ENCODE measurements around the gene GDPGP1. TPM values are rescaled to one million over a fixed set of nuclear protein-coding genes. Genes with fewer than 3 reads are reported as not detected.

The GDPGP1 gene
- total and polyA plus RNA-seq, 3 experiments from 2014 or later, result 0.85 to 11.6 (median 10.3) TPM

GRCh38 chr15:90230610-90231009 lies 3.4 kb upstream of the GDPGP1 start:
- DNase-seq, result no peak
- Mint-ChIP-seq H3K4me3 (peak overlapping the region; percentile 84 to 98 (median 91)), H3K27ac (peak overlapping the region; percentile 96 to 100 (median 100)), H3K9me3 (no peaks in the 10 kb centered on the region), H3K27me3 (peaks cover 0 to 1% of the 10 kb centered on the region in 2 donors), H3K36me3 (peaks cover 8 to 57% (median 14%) of the 10 kb centered on the region in 3 donors), H3K4me1 (peaks cover 50 to 57% (median 54%) of the 10 kb centered on the region in 3 donors)
- CTCF ChIA-PET, result interaction anchor here (1.0 to 2.2 kb wide), 8 partner anchors 9 to 701 kb away, joined by 3 to 9 read pairs (median 6); partner anchors contain the start of genes AP3S2, HDDC3, NGRN and SEMA4B
- Histone ChIP-seq H3K27me3 (ENCODE audit: insufficient read depth, low read length, poor library complexity, severe bottlenecking) (no peaks in the 10 kb centered on the region), H3K9me3 (ENCODE audit: low read length) (no peaks in the 10 kb centered on the region), H3K27ac (ENCODE audit: low read depth, low read length) (peak overlapping the region; percentile 92), H3K4me3 (ENCODE audit: low read length) (peak overlapping the region; percentile 55), H3K36me3 (ENCODE audit: insufficient read depth, low read length) (peaks cover 31% of the 10 kb centered on the region), H3K4me1 (ENCODE audit: insufficient read depth, low read length) (peaks cover 51% of the 10 kb centered on the region)
- POLR2A ChIA-PET, result interaction anchor here (0.5 to 5.0 kb wide), 5 partner anchors 11 to 45 kb away, joined by 3 to 39 read pairs (median 3); partner anchors contain the start of genes NGRN, SEMA4B and TTLL13

DNA sequence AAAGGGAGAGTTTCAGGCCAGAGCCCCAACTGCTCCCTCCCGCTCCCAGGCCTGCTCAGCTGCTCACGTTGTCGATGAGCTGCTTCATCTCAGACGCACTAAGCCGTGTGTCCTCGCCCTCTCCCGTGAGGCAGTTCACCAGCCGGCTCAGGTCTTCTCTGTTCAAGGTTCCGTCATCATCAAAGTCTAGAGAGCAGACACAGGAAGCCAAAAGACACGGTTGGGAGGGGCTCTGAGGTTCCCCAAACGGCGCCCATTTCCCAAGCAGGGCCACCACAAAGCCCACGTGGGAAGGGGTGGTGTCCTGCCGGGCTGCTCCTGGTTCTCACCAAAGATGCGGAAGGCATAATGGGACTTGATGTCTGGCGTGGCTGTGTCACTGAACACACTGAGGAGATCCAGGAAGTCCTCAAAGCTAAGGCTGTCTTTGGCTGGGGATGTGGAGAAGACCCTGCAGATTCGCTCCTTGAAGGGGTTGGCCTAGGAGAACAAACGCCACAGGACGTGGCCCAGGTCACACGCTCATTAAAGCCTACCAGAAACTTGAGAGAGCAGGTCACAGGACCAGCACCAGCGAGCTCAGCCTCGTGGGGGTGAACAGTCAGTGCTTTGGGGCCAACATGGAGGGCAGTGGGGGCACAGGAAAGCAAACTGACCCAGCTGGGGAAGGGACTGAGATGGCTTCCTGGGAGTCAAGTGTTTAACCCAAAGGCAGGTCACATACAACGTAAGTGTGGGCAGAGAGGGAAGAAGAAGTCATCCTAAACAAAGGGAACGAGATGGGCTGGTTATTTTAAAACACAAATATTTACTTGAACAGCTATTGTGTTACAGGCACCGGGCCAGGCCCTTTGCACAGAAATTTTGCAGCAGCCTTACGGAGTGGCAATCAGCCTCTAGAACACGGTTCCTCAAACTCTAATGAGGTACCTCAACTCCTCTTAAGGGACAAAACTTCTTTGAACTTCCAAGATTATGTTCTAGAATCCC lies 2.7 kb upstream of the GDPGP1 start:
- Histone ChIP-seq H3K4me3 (ENCODE audit: low read length) (peak overlapping the region; percentile 74), H3K4me1 (ENCODE audit: insufficient read depth, low read length) (peaks cover 51% of the 10 kb centered on the region), H3K27ac (ENCODE audit: low read depth, low read length) (peak overlapping the region; percentile 92), H3K9me3 (ENCODE audit: low read length) (no peaks in the 10 kb centered on the region), H3K36me3 (ENCODE audit: insufficient read depth, low read length) (peaks cover 31% of the 10 kb centered on the region), H3K27me3 (ENCODE audit: insufficient read depth, low read length, poor library complexity, severe bottlenecking) (no peaks in the 10 kb centered on the region)
- ChIA-PET CTCF (interaction anchor here (0.7 to 2.2 kb wide), 9 partner anchors 10 to 701 kb away, joined by 3 to 9 read pairs (median 6); partner anchors contain the start of genes AP3S2, HDDC3, NGRN and SEMA4B), POLR2A (interaction anchor here (0.5 to 5.0 kb wide), 5 partner anchors 11 to 46 kb away, joined by 3 to 39 read pairs (median 3); partner anchors contain the start of genes NGRN, SEMA4B and TTLL13)
- peak overlapping the region; percentile 96 to 100 (median 100) for H3K27ac Mint-ChIP-seq
- DNase-seq, result peak; percentile 80 to 90 (median 87)
- H3K4me3 Mint-ChIP-seq, result peak overlapping the region; percentile 84 to 98 (median 91)
- H3K4me1 Mint-ChIP-seq, result peaks cover 54 to 60% (median 58%) of the 10 kb centered on the region in 3 donors
- peaks cover 8 to 55% (median 15%) of the 10 kb centered on the region in 3 donors for H3K36me3 Mint-ChIP-seq
- H3K27me3 Mint-ChIP-seq, result peaks cover 0 to 1% of the 10 kb centered on the region in 2 donors
- H3K9me3 Mint-ChIP-seq, result no peaks in the 10 kb centered on the region

DNA sequence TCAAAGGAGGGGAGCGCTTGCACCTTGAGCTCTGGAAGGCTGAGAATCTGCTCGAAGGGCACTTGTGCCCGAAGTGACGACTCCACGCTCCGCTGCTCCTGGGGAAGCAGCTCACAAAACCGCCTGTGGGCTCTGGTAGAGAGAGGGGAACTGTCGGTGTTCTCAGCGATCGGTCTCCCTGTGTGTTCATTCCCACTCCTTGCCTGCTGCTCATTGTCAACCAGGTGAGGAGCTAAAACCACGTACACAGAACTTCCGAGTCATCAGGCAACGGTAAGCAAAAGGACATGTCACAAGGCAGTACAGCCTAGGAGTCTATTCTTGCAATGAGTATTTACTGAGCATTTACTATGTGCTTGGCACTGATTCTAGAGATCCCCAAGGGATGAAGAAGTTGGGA lies 1.8 kb upstream of the GDPGP1 start:
- Mint-ChIP-seq H3K36me3 (peaks cover 8 to 58% (median 17%) of the 10 kb centered on the region in 3 donors), H3K9me3 (no peaks in the 10 kb centered on the region), H3K27ac (peak overlapping the region; percentile 96 to 100 (median 100)), H3K4me1 (peaks cover 54 to 60% (median 60%) of the 10 kb centered on the region in 3 donors), H3K4me3 (peak overlapping the region; percentile 84 to 98 (median 91)), H3K27me3 (peaks cover 0 to 1% of the 10 kb centered on the region in 2 donors)
- no peaks in the 10 kb centered on the region for H3K27me3 ChIP-seq (ENCODE audit: insufficient read depth, low read length, poor library complexity, severe bottlenecking)
- H3K36me3 ChIP-seq (ENCODE audit: insufficient read depth, low read length), result peaks cover 30% of the 10 kb centered on the region
- no peak for DNase-seq
- ChIA-PET POLR2A (interaction anchor here (0.5 to 5.0 kb wide), 3 partner anchors 31 to 130 kb away, joined by 4 to 39 read pairs (median 11); partner anchors contain the start of genes IDH2 and SEMA4B), CTCF (interaction anchor here (0.7 kb wide), 1 partner anchor 34 kb away, joined by 3 read pairs; no protein-coding TSS in a partner anchor)
- H3K9me3 ChIP-seq (ENCODE audit: low read length), result no peaks in the 10 kb centered on the region
- peaks cover 51% of the 10 kb centered on the region for H3K4me1 ChIP-seq (ENCODE audit: insufficient read depth, low read length)
- H3K4me3 ChIP-seq (ENCODE audit: low read length), result peak overlapping the region; percentile 74
- peak overlapping the region; percentile 92 for H3K27ac ChIP-seq (ENCODE audit: low read depth, low read length)

GRCh38 chr15:90232941-90233386 lies 1.0 kb upstream of the GDPGP1 start:
- Mint-ChIP-seq H3K27me3 (peaks cover 0 to 1% of the 10 kb centered on the region in 2 donors), H3K9me3 (no peaks in the 10 kb centered on the region), H3K4me1 (peaks cover 54 to 60% (median 60%) of the 10 kb centered on the region in 3 donors), H3K4me3 (peak overlapping the region; percentile 84 to 98 (median 91)), H3K36me3 (peaks cover 8 to 63% (median 17%) of the 10 kb centered on the region in 3 donors), H3K27ac (peak overlapping the region; percentile 96 to 100 (median 100))
- peaks cover 25% of the 10 kb centered on the region for H3K36me3 ChIP-seq (ENCODE audit: insufficient read depth, low read length)
- H3K4me3 ChIP-seq (ENCODE audit: low read length), result peak overlapping the region; percentile 74
- H3K27me3 ChIP-seq (ENCODE audit: insufficient read depth, low read length, poor library complexity, severe bottlenecking), result no peaks in the 10 kb centered on the region
- peak overlapping the region; percentile 92 for H3K27ac ChIP-seq (ENCODE audit: low read depth, low read length)
- POLR2A ChIA-PET, result interaction anchor here (0.5 to 5.0 kb wide), 8 partner anchors 16 to 670 kb away, joined by 3 to 39 read pairs (median 8); partner anchors contain the start of genes IDH2, MAN2A2, NGRN and SEMA4B
- peaks cover 51% of the 10 kb centered on the region for H3K4me1 ChIP-seq (ENCODE audit: insufficient read depth, low read length)
- CTCF ChIA-PET, result interaction anchor here (0.9 to 1.9 kb wide), 12 partner anchors 12 to 702 kb away, joined by 3 to 10 read pairs (median 5); partner anchors contain the start of genes HDDC3, IDH2, NGRN and TTLL13
- DNase-seq, result peak in 1 of 5 donors; percentile 34
- no peaks in the 10 kb centered on the region for H3K9me3 ChIP-seq (ENCODE audit: low read length)

- Histone ChIP-seq H3K4me3 (ENCODE audit: low read length) (peak within 1 kb of the TSS; percentile 90), H3K36me3 (ENCODE audit: insufficient read depth, low read length) (peaks cover 21% of the 10 kb centered on the region), H3K27ac (ENCODE audit: low read depth, low read length) (peak within 1 kb of the TSS; percentile 92), H3K9me3 (ENCODE audit: low read length) (no peaks in the 10 kb centered on the region), H3K27me3 (ENCODE audit: insufficient read depth, low read length, poor library complexity, severe bottlenecking) (no peaks in the 10 kb centered on the region), H3K4me1 (ENCODE audit: insufficient read depth, low read length) (peaks cover 51% of the 10 kb centered on the region)
- H3K4me3 Mint-ChIP-seq, result peak within 1 kb of the TSS; percentile 84 to 98 (median 91)
- ChIA-PET CTCF (interaction anchor here (0.9 to 1.9 kb wide), 16 partner anchors 12 to 701 kb away, joined by 3 to 10 read pairs (median 5); partner anchors contain the start of genes HDDC3, IDH2, MAN2A2 and NGRN), POLR2A (interaction anchor here (0.7 to 5.0 kb wide), 11 partner anchors 9 to 670 kb away, joined by 3 to 39 read pairs (median 5); partner anchors contain the start of genes AP3S2, IDH2, IQGAP1 and MAN2A2)
- peaks cover 0 to 1% of the 10 kb centered on the region in 2 donors for H3K27me3 Mint-ChIP-seq
- no peaks in the 10 kb centered on the region for H3K9me3 Mint-ChIP-seq
- peaks cover 57 to 65% (median 60%) of the 10 kb centered on the region in 3 donors for H3K4me1 Mint-ChIP-seq
- peak within 1 kb of the TSS; percentile 96 to 100 (median 100) for H3K27ac Mint-ChIP-seq
- peaks cover 8 to 68% (median 22%) of the 10 kb centered on the region in 3 donors for H3K36me3 Mint-ChIP-seq
- peak; percentile 94 to 99 (median 97) for DNase-seq
These were observed 468 bp upstream of the GDPGP1 start, which contains the start of gene CIB1 for GRCh38 chr15:90233387-90234095. CIB1 (minus strand) TSS chr15:90233941; CDS start chr15:90233885, 56 bp downstream.

DNA sequence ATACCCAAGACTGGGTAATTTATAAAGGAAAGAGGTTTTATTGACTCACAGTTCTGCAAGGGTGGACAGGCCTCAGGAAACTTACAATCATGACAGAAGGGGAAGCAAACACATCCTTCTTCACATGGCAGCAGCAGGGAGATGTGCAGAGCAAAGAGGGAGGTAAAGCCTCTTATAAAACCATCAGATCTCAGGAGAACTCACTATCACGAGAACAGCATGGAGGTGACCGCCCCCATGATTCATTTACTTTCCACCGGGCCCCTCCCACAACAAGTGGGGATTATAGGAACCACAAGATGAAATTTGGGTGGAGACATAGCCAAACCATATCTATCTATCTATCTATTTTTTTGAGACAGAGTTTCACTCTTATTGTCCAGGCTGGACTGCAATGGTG lies 5.4 kb downstream of the GDPGP1 start:
- no peaks in the 10 kb centered on the region for H3K9me3 Mint-ChIP-seq
- ChIA-PET CTCF (interaction anchor here (1.3 to 1.6 kb wide), 2 partner anchors 14 to 61 kb away, joined by 3 to 4 read pairs; no protein-coding TSS in a partner anchor), POLR2A (interaction anchor here (0.6 kb wide), 1 partner anchor 22 kb away, joined by 3 read pairs; no protein-coding TSS in a partner anchor)
- H3K36me3 ChIP-seq (ENCODE audit: insufficient read depth, low read length), result no peaks in the 10 kb centered on the region
- peaks cover 8% of the 10 kb centered on the region for H3K4me1 ChIP-seq (ENCODE audit: insufficient read depth, low read length)
- peaks cover 15 to 23% (median 19%) of the 10 kb centered on the region in 3 donors for H3K4me1 Mint-ChIP-seq
- no peak overlapping the region for H3K27ac ChIP-seq (ENCODE audit: low read depth, low read length)
- peaks cover 0 to 48% (median 20%) of the 10 kb centered on the region in 3 donors for H3K36me3 Mint-ChIP-seq
- H3K4me3 ChIP-seq (ENCODE audit: low read length), result no peak overlapping the region
- H3K27me3 Mint-ChIP-seq, result no peaks in the 10 kb centered on the region
- H3K27me3 ChIP-seq (ENCODE audit: insufficient read depth, low read length, poor library complexity, severe bottlenecking), result no peaks in the 10 kb centered on the region
- peak overlapping the region in 1 of 7 donors; percentile 13 for H3K4me3 Mint-ChIP-seq
- DNase-seq, result no peak
- peak overlapping the region in 7 of 8 donors; percentile 1 to 64 (median 27) for H3K27ac Mint-ChIP-seq
- H3K9me3 ChIP-seq (ENCODE audit: low read length), result no peaks in the 10 kb centered on the region
